H9 (cell line): ENCODE data around the gene GCC2. TPM values are rescaled to one million over a fixed set of nuclear protein-coding genes. Genes with fewer than 3 reads are reported as not detected.

ENCODE experiments used
- DNase-seq: peaks from one replicate; pipeline ENCODE4 v3.0.0-alpha.2; 2017
- H2AFZ ChIP-seq: one replicate; pipeline ENCODE4 v1.6.1; 2013; ENCODE audit warnings: mild to moderate bottlenecking, low read length, control low read depth, moderate library complexity
- H2AK5ac ChIP-seq: 2 replicates; pipeline ENCODE4 v1.6.1; 2013; ENCODE audit warnings: low read length, control low read depth, mixed read lengths; ENCODE audit not compliant: insufficient read length
- H2BK120ac ChIP-seq: one replicate; pipeline ENCODE4 v1.6.1; 2013; ENCODE audit warnings: low read depth, mild to moderate bottlenecking, low read length, control low read depth, inconsistent platforms; ENCODE audit not compliant: poor library complexity, severe bottlenecking
- H2BK12ac ChIP-seq: 2 replicates; pipeline ENCODE4 v1.6.1; 2013; ENCODE audit warnings: low read length, control low read depth, mixed read lengths, low read depth; ENCODE audit not compliant: insufficient read length
- H2BK15ac ChIP-seq: 2 replicates; pipeline ENCODE4 v1.6.1; 2013; ENCODE audit warnings: low read depth, low read length, control low read depth
- H2BK20ac ChIP-seq: one replicate; pipeline ENCODE4 v1.6.1; 2013; ENCODE audit warnings: low read depth, mild to moderate bottlenecking, low read length, control low read depth, inconsistent platforms; ENCODE audit not compliant: poor library complexity, severe bottlenecking
- H2BK5ac ChIP-seq: 2 replicates; pipeline ENCODE4 v1.6.1; 2013; ENCODE audit warnings: low read length, control low read depth, mixed read lengths; ENCODE audit not compliant: insufficient read length
- H3K14ac ChIP-seq: 2 replicates; pipeline ENCODE4 v1.6.1; 2013; ENCODE audit warnings: low read length, control low read depth; ENCODE audit not compliant: insufficient read depth
- H3K18ac ChIP-seq: 2 replicates; pipeline ENCODE4 v1.6.1; 2013; ENCODE audit warnings: low read depth, mild to moderate bottlenecking, mixed read lengths, low read length, control low read depth; ENCODE audit not compliant: insufficient read length
- H3K23ac ChIP-seq: 2 replicates; pipeline ENCODE4 v1.6.1; 2013; ENCODE audit warnings: low read length, control low read depth, mixed read lengths, low read depth; ENCODE audit not compliant: insufficient read length
- H3K23me2 ChIP-seq: 2 replicates; pipeline ENCODE4 v1.6.1; 2013; ENCODE audit warnings: low read depth, mild to moderate bottlenecking, mixed read lengths, low read length, control low read depth; ENCODE audit not compliant: insufficient read length, poor library complexity, severe bottlenecking
- H3K27ac ChIP-seq: 2 replicates; pipeline ENCODE4 v1.5.1; 2013; ENCODE audit warnings: low read length, control low read depth, mixed read lengths, low read depth; ENCODE audit not compliant: insufficient read length
- H3K27me3 ChIP-seq: 2 replicates; pipeline ENCODE4 v1.6.1; 2013; ENCODE audit warnings: low read length, control low read depth, inconsistent platforms; ENCODE audit not compliant: insufficient read depth
- H3K4ac ChIP-seq: 2 replicates; pipeline ENCODE4 v1.6.1; 2013; ENCODE audit warnings: low read depth, mild to moderate bottlenecking, control low read depth, inconsistent platforms, low read length, moderate library complexity
- H3K4me1 ChIP-seq: 2 replicates; pipeline ENCODE4 v1.6.1; 2013; ENCODE audit warnings: low read length, control low read depth, inconsistent platforms; ENCODE audit not compliant: insufficient read depth
- H3K4me2 ChIP-seq: 2 replicates; pipeline ENCODE4 v1.6.1; 2013; ENCODE audit warnings: low read length, control low read depth, mixed read lengths; ENCODE audit not compliant: insufficient read length, insufficient read depth
- H3K56ac ChIP-seq: 2 replicates; pipeline ENCODE4 v1.6.1; 2013; ENCODE audit warnings: low read depth, mild to moderate bottlenecking, mixed read lengths, low read length, control low read depth; ENCODE audit not compliant: insufficient read length
- H3K79me1 ChIP-seq: 2 replicates; pipeline ENCODE4 v1.6.1; 2013; ENCODE audit warnings: low read depth, mild to moderate bottlenecking, moderate library complexity, low read length, control low read depth, inconsistent platforms; ENCODE audit not compliant: insufficient read depth, poor library complexity, severe bottlenecking
- H3K79me2 ChIP-seq: 2 replicates; pipeline ENCODE4 v1.6.1; 2013; ENCODE audit warnings: low read length, control low read depth, inconsistent platforms; ENCODE audit not compliant: insufficient read depth
- H3K9ac ChIP-seq: 2 replicates; pipeline ENCODE4 v1.6.1; 2013; ENCODE audit warnings: low read length, control low read depth, mixed read lengths; ENCODE audit not compliant: insufficient read length; ENCODE audit errors: extremely low read depth
- H3K9me3 ChIP-seq: one replicate; pipeline ENCODE4 v1.6.1; 2013; ENCODE audit warnings: low read depth, low read length, inconsistent platforms; ENCODE audit not compliant: control insufficient read depth
- H3T11ph ChIP-seq: one replicate; pipeline ENCODE4 v1.6.1; 2013; ENCODE audit warnings: mild to moderate bottlenecking, low read length, control low read depth, inconsistent platforms
- H4K20me1 ChIP-seq: one replicate; pipeline ENCODE4 v1.6.1; 2013; ENCODE audit not compliant: control insufficient read depth, insufficient read length, insufficient read depth
- H4K5ac ChIP-seq: 2 replicates; pipeline ENCODE4 v1.6.1; 2013; ENCODE audit warnings: low read depth, mild to moderate bottlenecking, mixed read lengths, low read length, control low read depth; ENCODE audit not compliant: insufficient read length
- H4K8ac ChIP-seq: replicated peaks from 2 replicates; pipeline ENCODE4 v1.6.1; 2013; ENCODE audit warnings: low read length, control low read depth, mixed read lengths, low read depth; ENCODE audit not compliant: insufficient read length
- H4K91ac ChIP-seq: 2 replicates; pipeline ENCODE4 v1.6.1; 2013; ENCODE audit warnings: low read depth, mild to moderate bottlenecking, moderate library complexity, mixed read lengths, low read length, control low read depth; ENCODE audit not compliant: insufficient read length
- H3K27ac Mint-ChIP-seq, 3 experiments: 2 replicates in 2 of 3; 3 replicates in 1 of 3; pipeline ENCODE4 v1.8.0; 2020 to 2021; ENCODE audit warnings: mixed read lengths in 3 of 3, mild to moderate bottlenecking in 1 of 3, moderate library complexity in 1 of 3
- H3K27me3 Mint-ChIP-seq: 2 replicates; pipeline ENCODE4 v1.8.0; 2021; ENCODE audit warnings: low read depth, mild to moderate bottlenecking, moderate library complexity, mixed read lengths
- H3K36me3 Mint-ChIP-seq, 3 experiments: 2 replicates in 2 of 3; 3 replicates in 1 of 3; pipeline ENCODE4 v1.8.0; 2020 to 2021; ENCODE audit warnings: low read depth in 3 of 3, mixed read lengths in 3 of 3; ENCODE audit not compliant: insufficient read depth in 1 of 3
- H3K4me1 Mint-ChIP-seq, 2 experiments: 2 replicates each; pipeline ENCODE4 v1.8.0; 2020; ENCODE audit warnings: mixed read lengths in 2 of 2
- H3K4me3 Mint-ChIP-seq, 2 experiments: 2 replicates in 1 of 2; 3 replicates in 1 of 2; pipeline ENCODE4 v1.8.0; 2020 to 2021; ENCODE audit warnings: mild to moderate bottlenecking in 2 of 2, mixed read lengths in 2 of 2, moderate library complexity in 1 of 2
- H3K9me3 Mint-ChIP-seq, 2 experiments: 2 replicates in 1 of 2; 3 replicates in 1 of 2; pipeline ENCODE4 v1.8.0; 2020; ENCODE audit warnings: mild to moderate bottlenecking in 2 of 2, mixed read lengths in 2 of 2, moderate library complexity in 1 of 2
- CTCF ChIP-seq: fragments of 200-600 bp; sonication (generic); conservative IDR thresholded peaks from 3 replicates; pipeline ENCODE4 v1.8.0; 2021; ENCODE audit warnings: antibody characterized with exemption, mild to moderate bottlenecking
- WGBS: extraction: QIAGEN DNeasy Blood & Tissue Kit; methylation state at CpG from one replicate; pipeline ENCODE4 v1.1.7; 2013; ENCODE audit warnings: missing lambda C conversion rate, low lambda C conversion rate, mixed read lengths; ENCODE audit not compliant: insufficient read length; ENCODE audit errors: extremely low coverage; 5-methylcytosine and 5-hydroxymethylcytosine counted together
- total RNA-seq: library from RNA; stranded (reverse); gene quantifications from 2 replicates; pipeline ENCODE4 v1.2.1, GENCODE V29; 2021

GCC2 gene
- total RNA-seq, 1 experiment from 2014 or later: 53.3 TPM

- Histone ChIP-seq H3K4ac (no peak overlapping the region), H3K4me2 (no peak overlapping the region), H3K79me1 (no peaks in the 10 kb centered on the region), H3K79me2 (peaks cover 9% of the 10 kb centered on the region; the same call in 1 of the 2 replicates), H4K8ac (no peak overlapping the region), H2AK5ac (no peak overlapping the region), H3K9ac (no peak overlapping the region), H3K23me2 (no peaks in the 10 kb centered on the region), H3K9me3 (no peaks in the 10 kb centered on the region), H3K27ac (no peak overlapping the region), H4K20me1 (no peaks in the 10 kb centered on the region), H3K56ac (no peak overlapping the region), H2BK12ac (no peak overlapping the region), H2BK20ac (no peak overlapping the region), H2BK120ac (no peak overlapping the region), H2BK5ac (no peak overlapping the region), H4K5ac (no peak overlapping the region), H3K18ac (no peak overlapping the region), H3K23ac (no peak overlapping the region), H3K27me3 (no peaks in the 10 kb centered on the region), H3K14ac (no peak overlapping the region), H4K91ac (no peak overlapping the region), H3T11ph (no peak overlapping the region), H3K4me1 (peaks cover 13% of the 10 kb centered on the region; the same call in 1 of the 2 replicates), H2AFZ (no peak overlapping the region), H2BK15ac (no peak overlapping the region)
- no peak overlapping the region for H3K4me3 Mint-ChIP-seq
- peaks cover 2 to 22% of the 10 kb centered on the region in 2 experiments; a peak in 2 of 4 replicates for H3K4me1 Mint-ChIP-seq
- H3K36me3 Mint-ChIP-seq: no peaks in the 10 kb centered on the region
- peak overlapping the region in 1 of 3 experiments; percentile 92; a peak in 2 of 7 replicates for H3K27ac Mint-ChIP-seq
- no peaks in the 10 kb centered on the region for H3K9me3 Mint-ChIP-seq
- no peak for DNase-seq
- no peak for TF ChIP-seq CTCF
- H3K27me3 Mint-ChIP-seq: no peaks in the 10 kb centered on the region
- WGBS: no CpG with 5 or more reads among the region's 7 CpGs
Measured at GRCh38 chr2:108553209-108553919, 104.4 kb downstream of the GCC2 start.
